ENCODE measurements around the gene PROP1. TPM values are rescaled to one million over a fixed set of nuclear protein-coding genes. Genes with fewer than 3 reads are reported as not detected.

The PROP1 gene
- total and polyA plus RNA-seq, 8 donors: not detected

DNA sequence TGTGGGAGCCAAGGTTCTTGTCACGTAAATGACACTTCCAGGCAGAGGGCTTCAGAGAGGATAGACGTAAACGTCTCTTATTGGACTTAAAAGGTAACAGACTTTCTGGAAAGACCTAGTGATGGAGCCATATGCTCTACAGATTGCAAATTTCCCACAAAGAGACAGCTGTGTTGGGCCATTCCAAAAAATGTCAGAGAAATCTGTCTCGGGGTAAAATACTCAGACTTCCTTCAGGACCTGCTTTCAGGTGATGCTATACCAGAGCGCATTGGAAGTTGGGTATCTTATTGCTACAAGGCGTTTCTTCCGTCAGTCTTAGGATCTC, 29.2 kb downstream of the PROP1 start:
- no peaks in the 10 kb centered on the region for H3K36me3 ChIP-seq
- H3K9me3 ChIP-seq: no peaks in the 10 kb centered on the region
- no peak overlapping the region for H3K27ac ChIP-seq
- peaks cover 0 to 9% of the 10 kb centered on the region in 2 donors for H3K27me3 ChIP-seq
- no peak for ATAC-seq
- no peaks in the 10 kb centered on the region for H3K4me1 ChIP-seq
- TF ChIP-seq, protein P1, sequence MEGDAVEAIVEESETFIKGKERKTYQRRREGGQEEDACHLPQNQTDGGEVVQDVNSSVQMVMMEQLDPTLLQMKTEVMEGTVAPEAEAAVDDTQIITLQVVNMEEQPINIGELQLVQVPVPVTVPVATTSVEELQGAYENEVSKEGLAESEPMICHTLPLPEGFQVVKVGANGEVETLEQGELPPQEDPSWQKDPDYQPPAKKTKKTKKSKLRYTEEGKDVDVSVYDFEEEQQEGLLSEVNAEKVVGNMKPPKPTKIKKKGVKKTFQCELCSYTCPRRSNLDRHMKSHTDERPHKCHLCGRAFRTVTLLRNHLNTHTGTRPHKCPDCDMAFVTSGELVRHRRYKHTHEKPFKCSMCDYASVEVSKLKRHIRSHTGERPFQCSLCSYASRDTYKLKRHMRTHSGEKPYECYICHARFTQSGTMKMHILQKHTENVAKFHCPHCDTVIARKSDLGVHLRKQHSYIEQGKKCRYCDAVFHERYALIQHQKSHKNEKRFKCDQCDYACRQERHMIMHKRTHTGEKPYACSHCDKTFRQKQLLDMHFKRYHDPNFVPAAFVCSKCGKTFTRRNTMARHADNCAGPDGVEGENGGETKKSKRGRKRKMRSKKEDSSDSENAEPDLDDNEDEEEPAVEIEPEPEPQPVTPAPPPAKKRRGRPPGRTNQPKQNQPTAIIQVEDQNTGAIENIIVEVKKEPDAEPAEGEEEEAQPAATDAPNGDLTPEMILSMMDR (IDR thresholded peaks at IDR 0.05): no peak
- no peak for DNase-seq
- H3K4me3 ChIP-seq: no peak overlapping the region
- intact Hi-C loops (cut with DNase I): no loop called here

DNA sequence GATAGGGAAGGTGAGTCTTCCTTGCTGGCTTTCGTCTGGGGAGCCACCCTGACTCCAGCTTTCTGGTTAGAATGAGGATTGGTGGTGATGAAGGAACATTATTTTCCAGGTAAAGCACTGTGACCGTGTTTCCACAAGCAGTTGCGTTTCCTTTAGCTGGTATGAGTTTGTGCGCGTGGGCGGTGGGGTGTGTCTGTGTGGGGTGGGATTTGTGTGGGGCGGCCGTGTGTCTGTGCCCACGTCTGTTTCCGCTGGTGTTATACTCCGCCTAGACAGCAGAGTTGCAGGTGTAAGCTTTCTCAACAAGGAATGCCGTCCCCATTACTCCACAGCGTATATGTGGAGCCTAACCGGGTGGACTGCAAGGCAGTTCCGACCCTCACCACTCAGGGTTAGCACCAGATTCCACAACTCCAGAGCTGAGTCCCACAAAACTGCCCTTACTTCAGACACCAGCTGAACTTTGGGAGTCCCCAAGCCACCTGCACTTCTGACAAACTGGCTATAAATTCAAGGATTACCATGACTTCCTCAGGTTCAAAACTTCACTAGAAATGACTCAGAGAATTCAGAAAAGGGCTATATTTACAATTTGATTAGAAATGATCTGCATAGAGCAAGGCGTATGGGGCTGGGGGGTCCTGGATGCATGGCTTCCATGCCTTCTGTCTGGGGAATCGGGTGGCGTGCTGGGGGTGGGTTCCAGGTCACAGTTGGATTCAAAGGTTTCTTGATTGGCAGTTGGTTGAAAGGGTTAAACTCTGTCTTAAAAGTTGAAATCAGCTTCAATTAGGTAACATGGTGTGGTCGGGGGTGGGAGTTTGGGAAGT, 29.8 kb downstream of the PROP1 start:
- intact Hi-C loops (cut with DNase I): no loop called here

DNA sequence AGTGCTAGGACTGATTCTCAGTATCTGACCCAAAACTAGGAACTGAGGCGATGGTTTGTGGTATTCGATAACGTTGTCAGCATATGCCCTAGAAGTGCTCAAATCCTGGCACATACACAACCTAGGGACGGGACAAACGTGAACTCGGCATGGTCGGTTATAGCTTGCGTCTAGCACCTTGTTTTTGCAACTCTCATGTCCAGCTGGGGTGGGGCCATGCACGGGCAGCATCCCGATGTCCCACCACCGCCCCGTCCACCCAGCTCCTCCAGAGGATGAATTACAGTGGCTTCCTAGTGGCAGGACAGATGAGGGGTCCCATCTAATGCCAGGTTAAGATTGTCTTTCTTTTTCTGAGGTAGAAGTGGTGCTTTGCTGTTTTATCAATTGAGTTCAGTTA, 31.6 kb downstream of the PROP1 start:
- TF ChIP-seq, protein P1 (IDR thresholded peaks at IDR 0.05): no peak
- no peak overlapping the region for H3K4me3 ChIP-seq

More for the DNA sequence above, 29.8 kb downstream of the PROP1 start:
- ATAC-seq (no peak), DNase-seq (peak in 1 of 4 donors; percentile 47)
- Histone ChIP-seq H3K36me3 (no peaks in the 10 kb centered on the region), H3K27me3 (peaks cover 0 to 7% of the 10 kb centered on the region in 2 donors), H3K4me1 (no peaks in the 10 kb centered on the region), H3K4me3 (no peak overlapping the region), H3K27ac (no peak overlapping the region), H3K9me3 (no peaks in the 10 kb centered on the region)
- TF ChIP-seq, protein P1 (IDR thresholded peaks at IDR 0.05): no peak

DNA sequence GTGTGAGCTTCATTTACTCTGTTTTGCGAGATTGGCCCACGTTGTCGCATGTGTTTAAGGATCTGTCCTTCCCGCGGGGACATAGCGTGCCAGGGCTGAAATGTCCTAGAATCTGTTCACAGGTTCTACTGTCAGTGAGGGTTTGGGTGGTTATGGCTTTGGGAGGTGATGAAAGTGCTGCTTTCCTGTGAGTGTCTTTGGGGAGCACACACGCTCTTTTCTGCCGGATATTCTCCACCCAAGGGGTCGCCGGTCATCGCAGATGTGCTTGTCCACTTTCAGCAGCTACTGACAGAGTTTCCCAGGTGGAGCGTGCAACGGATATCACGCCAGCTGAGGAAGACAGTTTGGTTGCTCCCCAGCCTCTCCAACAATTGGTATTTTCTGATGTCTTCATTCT, 32.1 kb downstream of the PROP1 start:
- no peak for ATAC-seq
- H3K4me1 ChIP-seq: no peaks in the 10 kb centered on the region
- no peaks in the 10 kb centered on the region for H3K9me3 ChIP-seq
- no peak overlapping the region for H3K27ac ChIP-seq
- H3K36me3 ChIP-seq: no peaks in the 10 kb centered on the region
- TF ChIP-seq, protein P1 (IDR thresholded peaks at IDR 0.05): no peak
- no peak overlapping the region for H3K4me3 ChIP-seq
- intact Hi-C loops (cut with DNase I): no loop called here
- H3K27me3 ChIP-seq: peaks cover 0 to 3% of the 10 kb centered on the region in 2 donors
- DNase-seq: peak in 1 of 4 donors; percentile 39

More for the DNA sequence above, 31.6 kb downstream of the PROP1 start:
- H3K4me1 ChIP-seq: no peaks in the 10 kb centered on the region
- H3K27ac ChIP-seq: no peak overlapping the region
- peaks cover 0 to 3% of the 10 kb centered on the region in 2 donors for H3K27me3 ChIP-seq
- intact Hi-C loops (cut with DNase I): no loop called here
- H3K36me3 ChIP-seq: no peaks in the 10 kb centered on the region
- no peak for ATAC-seq
- H3K9me3 ChIP-seq: no peaks in the 10 kb centered on the region
- peak in 1 of 4 donors; percentile 65 for DNase-seq

DNA sequence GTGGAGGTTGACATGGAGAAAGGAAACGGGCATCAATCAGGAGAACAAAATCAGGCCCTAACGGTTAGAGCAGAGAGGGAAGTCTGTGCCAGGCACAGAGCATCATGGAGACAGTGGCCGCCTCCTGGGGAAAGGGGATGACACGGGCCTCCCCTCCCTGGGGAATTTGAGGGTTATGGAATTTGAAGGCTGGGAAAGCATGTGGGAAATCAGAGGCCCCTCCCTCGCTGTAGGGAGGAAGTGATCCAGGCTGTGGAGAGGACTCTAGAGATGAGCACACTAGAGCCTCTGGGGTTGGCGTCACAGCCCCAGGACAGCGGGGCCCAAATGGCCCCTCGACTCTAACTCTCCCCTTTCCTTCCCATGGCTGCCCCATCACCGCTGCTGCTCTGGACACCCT, 36.7 kb downstream of the PROP1 start:
- intact Hi-C loops (cut with DNase I): no loop called here
- no peaks in the 10 kb centered on the region for H3K4me1 ChIP-seq

More for the DNA sequence above, 36.7 kb downstream of the PROP1 start:
- Histone ChIP-seq H3K27ac (no peak overlapping the region), H3K9me3 (no peaks in the 10 kb centered on the region), H3K36me3 (no peaks in the 10 kb centered on the region), H3K4me3 (no peak overlapping the region), H3K27me3 (no peaks in the 10 kb centered on the region)
- TF ChIP-seq, protein P1 (IDR thresholded peaks at IDR 0.05): no peak
- no peak for ATAC-seq
- no peak for DNase-seq

Data from left lung (tissue), 10 donors.